Measurements from ENCODE around the gene SIGLEC11. TPM values are rescaled to one million over a fixed set of nuclear protein-coding genes. Genes with fewer than 3 reads are reported as not detected.
"Not testable (repeated sequence)": the region's sequence is repeated elsewhere in the genome, so short reads cannot be mapped to it uniquely, and the experiment has no call there.

Gene SIGLEC11
- total RNA-seq, 2 experiments from 2014 or later: not detected

DNA sequence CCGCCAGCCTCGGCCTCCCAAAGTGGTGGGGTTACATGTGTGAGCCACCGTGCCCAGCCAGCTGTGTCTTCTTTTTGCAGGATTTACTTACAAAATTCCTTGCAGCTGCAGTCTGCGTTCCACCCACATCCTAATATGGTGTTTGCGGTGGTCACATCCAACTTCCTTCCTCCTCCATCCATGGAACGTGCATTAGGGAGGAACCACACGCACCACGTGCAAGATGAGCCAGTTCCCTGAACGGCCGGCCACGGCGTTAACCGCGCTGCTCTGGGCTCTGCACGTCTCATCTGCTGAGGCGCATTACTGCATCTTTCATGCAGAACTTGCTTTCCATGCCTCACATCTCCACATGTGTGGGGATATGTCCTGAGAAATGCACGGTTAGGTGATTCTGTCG lies 13.0 kb upstream of the SIGLEC11 start:
- Histone ChIP-seq H3K4me2 (ENCODE audit: low read length) (no peak overlapping the region), H3K9me3 (ENCODE audit: low read length) (no peaks in the 10 kb centered on the region), H3K36me3 (ENCODE audit: insufficient read depth, low read length) (no peaks in the 10 kb centered on the region), H3K4me3 (ENCODE audit: low read depth, low read length, poor library complexity, severe bottlenecking) (no peak overlapping the region), H3K4me1 (ENCODE audit: insufficient read depth, low read length, poor library complexity, severe bottlenecking) (no peaks in the 10 kb centered on the region), H3K9me2 (ENCODE audit: insufficient read depth, low read length) (no peaks in the 10 kb centered on the region), H4K20me1 (ENCODE audit: insufficient read depth, low read length) (no peaks in the 10 kb centered on the region), H3K79me2 (ENCODE audit: insufficient read depth, low read depth, low read length) (no peaks in the 10 kb centered on the region), H3K27ac (ENCODE audit: low read depth, low read length, poor library complexity, severe bottlenecking) (no peak overlapping the region), H2AFZ (ENCODE audit: low read length) (no peak overlapping the region)
- intact Hi-C loops (cut with micrococcal nuclease; ENCODE audit: unreplicated experiment): no loop called here
- TF ChIP-seq, protein P1, sequence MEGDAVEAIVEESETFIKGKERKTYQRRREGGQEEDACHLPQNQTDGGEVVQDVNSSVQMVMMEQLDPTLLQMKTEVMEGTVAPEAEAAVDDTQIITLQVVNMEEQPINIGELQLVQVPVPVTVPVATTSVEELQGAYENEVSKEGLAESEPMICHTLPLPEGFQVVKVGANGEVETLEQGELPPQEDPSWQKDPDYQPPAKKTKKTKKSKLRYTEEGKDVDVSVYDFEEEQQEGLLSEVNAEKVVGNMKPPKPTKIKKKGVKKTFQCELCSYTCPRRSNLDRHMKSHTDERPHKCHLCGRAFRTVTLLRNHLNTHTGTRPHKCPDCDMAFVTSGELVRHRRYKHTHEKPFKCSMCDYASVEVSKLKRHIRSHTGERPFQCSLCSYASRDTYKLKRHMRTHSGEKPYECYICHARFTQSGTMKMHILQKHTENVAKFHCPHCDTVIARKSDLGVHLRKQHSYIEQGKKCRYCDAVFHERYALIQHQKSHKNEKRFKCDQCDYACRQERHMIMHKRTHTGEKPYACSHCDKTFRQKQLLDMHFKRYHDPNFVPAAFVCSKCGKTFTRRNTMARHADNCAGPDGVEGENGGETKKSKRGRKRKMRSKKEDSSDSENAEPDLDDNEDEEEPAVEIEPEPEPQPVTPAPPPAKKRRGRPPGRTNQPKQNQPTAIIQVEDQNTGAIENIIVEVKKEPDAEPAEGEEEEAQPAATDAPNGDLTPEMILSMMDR (conservative IDR thresholded peaks at IDR 0.05; ENCODE audit: low read length): no peak
- TF ChIP-seq EZH2phosphoT487 (IDR thresholded peaks at IDR 0.05; ENCODE audit: borderline replicate concordance, low read depth, low read length): no peak
- DNase-seq (ENCODE audit: low spot score): no peak
- no TSS peak for BruUV-seq (replicated peaks)
- ChIA-PET POLR2A (no interaction called here), CTCF (ENCODE audit: unreplicated experiment) (no interaction called here)

DNA sequence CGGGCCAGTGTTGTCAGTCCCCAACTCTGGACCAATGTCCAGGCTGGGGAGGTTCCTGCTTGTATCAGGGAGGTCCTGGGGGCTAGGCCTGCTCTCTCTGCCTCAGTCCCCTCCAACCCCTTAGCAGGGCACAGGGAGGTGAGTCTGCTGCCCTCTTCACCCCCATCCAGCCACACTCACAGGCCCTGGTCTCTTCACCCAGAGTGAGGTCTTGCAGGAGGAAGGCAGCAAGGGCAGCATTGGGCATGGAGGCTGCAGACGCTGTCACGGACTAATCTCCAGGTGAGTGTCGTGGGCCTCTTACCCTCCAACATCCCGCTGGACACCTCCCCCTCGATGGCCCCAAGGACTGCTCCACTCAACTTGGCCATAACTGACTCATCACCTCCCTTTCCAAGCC lies 11.9 kb upstream of the SIGLEC11 start:
- TF ChIP-seq, protein P1 (conservative IDR thresholded peaks at IDR 0.05; ENCODE audit: low read length): no peak
- TF ChIP-seq EZH2phosphoT487 (IDR thresholded peaks at IDR 0.05; ENCODE audit: borderline replicate concordance, low read depth, low read length): no peak
- H2AFZ ChIP-seq (ENCODE audit: low read length): no peak overlapping the region
- CTCF ChIA-PET (ENCODE audit: unreplicated experiment): no interaction called here
- intact Hi-C loops (cut with micrococcal nuclease; ENCODE audit: unreplicated experiment): no loop called here
- no peaks in the 10 kb centered on the region for H3K4me1 ChIP-seq (ENCODE audit: insufficient read depth, low read length, poor library complexity, severe bottlenecking)
- POLR2A ChIA-PET: no interaction called here
- no peak overlapping the region for H3K4me2 ChIP-seq (ENCODE audit: low read length)
- no peak overlapping the region for H3K27ac ChIP-seq (ENCODE audit: low read depth, low read length, poor library complexity, severe bottlenecking)
- H3K36me3 ChIP-seq (ENCODE audit: insufficient read depth, low read length): no peaks in the 10 kb centered on the region
- no peak for DNase-seq (ENCODE audit: low spot score)
- H3K9me2 ChIP-seq (ENCODE audit: insufficient read depth, low read length): no peaks in the 10 kb centered on the region
- no peak overlapping the region for H3K4me3 ChIP-seq (ENCODE audit: low read depth, low read length, poor library complexity, severe bottlenecking)
- H4K20me1 ChIP-seq (ENCODE audit: insufficient read depth, low read length): no peaks in the 10 kb centered on the region
- no peaks in the 10 kb centered on the region for H3K79me2 ChIP-seq (ENCODE audit: insufficient read depth, low read depth, low read length)
- BruUV-seq (replicated peaks): no TSS peak
- no peaks in the 10 kb centered on the region for H3K9me3 ChIP-seq (ENCODE audit: low read length)

DNA sequence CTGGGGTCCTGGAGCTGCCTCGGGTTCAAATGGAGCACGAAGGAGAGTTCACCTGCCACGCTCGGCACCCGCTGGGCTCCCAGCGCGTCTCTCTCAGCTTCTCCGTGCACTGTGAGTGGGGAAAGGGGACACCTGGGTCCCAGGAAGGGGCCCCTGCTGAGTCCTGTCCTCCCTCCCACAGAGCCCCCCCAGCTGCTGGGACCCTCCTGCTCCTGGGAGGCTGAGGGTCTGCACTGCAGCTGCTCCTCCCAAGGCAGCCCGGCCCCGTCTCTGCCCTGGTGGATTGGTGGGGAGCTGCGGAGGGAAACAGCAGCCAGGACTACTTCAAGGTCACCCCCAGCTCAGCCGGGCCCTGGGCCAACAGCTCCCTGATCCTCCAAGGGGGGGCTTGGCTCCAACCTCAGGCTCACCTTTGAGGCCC lies 11.0 kb upstream of the SIGLEC11 start:
- H3K36me3 ChIP-seq (ENCODE audit: insufficient read depth, low read length): no peaks in the 10 kb centered on the region
- no peak overlapping the region for H3K27ac ChIP-seq (ENCODE audit: low read depth, low read length, poor library complexity, severe bottlenecking)
- TF ChIP-seq, protein P1 (conservative IDR thresholded peaks at IDR 0.05; ENCODE audit: low read length): no peak
- TF ChIP-seq EZH2phosphoT487 (IDR thresholded peaks at IDR 0.05; ENCODE audit: borderline replicate concordance, low read depth, low read length): no peak
- H3K4me1 ChIP-seq (ENCODE audit: insufficient read depth, low read length, poor library complexity, severe bottlenecking): no peaks in the 10 kb centered on the region
- intact Hi-C loops (cut with micrococcal nuclease; ENCODE audit: unreplicated experiment): no loop called here
- no peak for DNase-seq (ENCODE audit: low spot score)
- H4K20me1 ChIP-seq (ENCODE audit: insufficient read depth, low read length): no peaks in the 10 kb centered on the region
- H3K79me2 ChIP-seq (ENCODE audit: insufficient read depth, low read depth, low read length): no peaks in the 10 kb centered on the region
- ChIA-PET POLR2A (interaction anchor here (0.5 kb wide), 1 partner anchor 36 kb away, joined by 3 read pairs; no protein-coding TSS in a partner anchor), CTCF (ENCODE audit: unreplicated experiment) (no interaction called here)
- no peak overlapping the region for H2AFZ ChIP-seq (ENCODE audit: low read length)
- H3K4me3 ChIP-seq (ENCODE audit: low read depth, low read length, poor library complexity, severe bottlenecking): no peak overlapping the region
- H3K9me2 ChIP-seq (ENCODE audit: insufficient read depth, low read length): no peaks in the 10 kb centered on the region
- no peak overlapping the region for H3K4me2 ChIP-seq (ENCODE audit: low read length)
- H3K9me3 ChIP-seq (ENCODE audit: low read length): no peaks in the 10 kb centered on the region
- BruUV-seq (replicated peaks): no TSS peak

DNA sequence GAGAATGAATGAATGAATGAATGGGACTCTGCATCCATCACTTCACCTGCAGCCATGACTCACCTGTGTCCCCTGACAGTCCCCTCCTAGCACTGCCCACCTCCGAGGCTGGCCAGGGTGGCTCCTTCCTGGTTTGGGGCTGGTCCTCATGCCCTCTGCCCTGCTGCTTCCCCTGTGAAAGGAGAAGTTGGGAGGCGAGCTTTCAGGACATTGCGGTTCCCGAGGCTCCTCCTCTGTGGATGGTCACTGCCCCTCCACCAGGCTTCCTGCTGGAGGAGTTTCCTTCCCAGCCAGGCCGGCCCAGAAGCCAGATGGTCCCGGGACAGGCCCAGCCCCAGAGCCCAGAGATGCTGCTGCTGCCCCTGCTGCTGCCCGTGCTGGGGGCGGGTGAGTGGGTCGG lies 8.4 kb upstream of the SIGLEC11 start:
- intact Hi-C loops (cut with micrococcal nuclease; ENCODE audit: unreplicated experiment); DNase-seq (ENCODE audit: low spot score); H3K4me2 ChIP-seq (ENCODE audit: low read length); BruUV-seq (replicated peaks); H3K4me1 ChIP-seq (ENCODE audit: insufficient read depth, low read length, poor library complexity, severe bottlenecking); H3K36me3 ChIP-seq (ENCODE audit: insufficient read depth, low read length); H3K4me3 ChIP-seq (ENCODE audit: low read depth, low read length, poor library complexity, severe bottlenecking); POLR2A ChIA-PET; H3K79me2 ChIP-seq (ENCODE audit: insufficient read depth, low read depth, low read length); CTCF ChIA-PET (ENCODE audit: unreplicated experiment); H2AFZ ChIP-seq (ENCODE audit: low read length); H3K9me3 ChIP-seq (ENCODE audit: low read length); H4K20me1 ChIP-seq (ENCODE audit: insufficient read depth, low read length); H3K9me2 ChIP-seq (ENCODE audit: insufficient read depth, low read length); H3K27ac ChIP-seq (ENCODE audit: low read depth, low read length, poor library complexity, severe bottlenecking): not testable (repeated sequence)

Data from OCI-LY7 (cell line).